UCSD-AML1 (cell line): ENCODE data around the gene BTBD16.

Experiments
- DNase-seq: peaks from one replicate; lab custom pipeline; 2025; ENCODE audit not compliant: unreplicated experiment; lab: John Stamatoyannopoulos, UW

The BTBD16 gene

DNA sequence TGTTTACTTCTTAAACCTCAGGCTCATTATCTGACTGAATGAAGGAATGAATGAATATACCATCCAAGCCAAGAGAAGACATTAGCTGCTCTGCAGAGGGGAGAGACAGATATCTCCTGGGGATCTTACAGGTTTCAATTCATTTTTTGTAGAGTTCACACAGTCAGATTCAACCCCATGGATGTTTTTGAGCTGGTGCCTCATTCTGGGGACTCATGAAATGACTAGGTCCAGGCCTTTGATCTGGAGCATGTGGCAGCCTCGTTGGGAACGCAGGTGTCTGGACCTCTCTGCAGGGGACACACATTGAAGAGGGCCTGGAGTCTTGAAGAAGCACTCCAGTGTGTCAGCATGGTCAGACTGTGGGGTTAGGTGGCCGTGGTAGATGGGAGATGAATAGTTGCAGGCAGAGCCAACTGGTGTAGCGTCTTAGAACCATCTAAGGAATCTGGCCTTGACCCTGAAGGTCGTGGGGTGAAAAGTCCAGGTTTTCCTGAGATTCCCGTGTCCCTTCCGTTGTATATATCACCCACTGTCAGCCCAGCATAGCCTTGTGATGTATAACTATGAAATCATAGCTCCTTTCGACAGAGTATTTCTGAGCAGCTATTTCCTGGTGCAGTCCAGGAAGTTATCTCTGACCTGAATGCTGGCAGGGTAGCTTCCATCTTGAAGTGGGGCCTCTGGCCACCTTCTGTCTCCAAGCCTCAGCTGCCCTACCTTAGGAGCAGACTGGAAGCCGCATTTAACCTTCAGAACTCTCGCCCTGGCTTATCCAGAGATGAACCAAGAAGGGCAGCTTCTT, 22.3 kb downstream of the BTBD16 start:
- DNase-seq = no peak

DNA sequence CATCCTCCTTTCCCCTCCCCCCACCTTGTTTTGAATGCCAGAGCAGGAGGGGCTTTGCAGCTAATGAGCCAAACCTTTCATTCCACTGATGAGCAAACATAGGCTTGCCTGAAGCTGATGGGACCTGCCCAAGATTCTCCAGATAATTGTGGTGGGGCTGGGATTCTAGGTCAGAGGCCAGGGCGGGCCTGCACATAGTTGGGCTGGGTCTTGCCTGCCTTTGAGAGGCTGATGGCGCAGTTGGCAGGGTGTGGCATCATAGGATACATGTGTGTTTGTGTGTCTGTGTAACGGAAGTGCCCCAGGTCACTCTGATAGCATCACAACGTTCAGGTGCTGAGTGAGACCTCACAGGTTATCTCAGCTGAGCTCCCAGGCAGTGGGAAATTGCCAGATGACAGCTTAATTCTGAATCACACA, 22.9 kb downstream of the BTBD16 start:
- DNase-seq = no peak

DNA sequence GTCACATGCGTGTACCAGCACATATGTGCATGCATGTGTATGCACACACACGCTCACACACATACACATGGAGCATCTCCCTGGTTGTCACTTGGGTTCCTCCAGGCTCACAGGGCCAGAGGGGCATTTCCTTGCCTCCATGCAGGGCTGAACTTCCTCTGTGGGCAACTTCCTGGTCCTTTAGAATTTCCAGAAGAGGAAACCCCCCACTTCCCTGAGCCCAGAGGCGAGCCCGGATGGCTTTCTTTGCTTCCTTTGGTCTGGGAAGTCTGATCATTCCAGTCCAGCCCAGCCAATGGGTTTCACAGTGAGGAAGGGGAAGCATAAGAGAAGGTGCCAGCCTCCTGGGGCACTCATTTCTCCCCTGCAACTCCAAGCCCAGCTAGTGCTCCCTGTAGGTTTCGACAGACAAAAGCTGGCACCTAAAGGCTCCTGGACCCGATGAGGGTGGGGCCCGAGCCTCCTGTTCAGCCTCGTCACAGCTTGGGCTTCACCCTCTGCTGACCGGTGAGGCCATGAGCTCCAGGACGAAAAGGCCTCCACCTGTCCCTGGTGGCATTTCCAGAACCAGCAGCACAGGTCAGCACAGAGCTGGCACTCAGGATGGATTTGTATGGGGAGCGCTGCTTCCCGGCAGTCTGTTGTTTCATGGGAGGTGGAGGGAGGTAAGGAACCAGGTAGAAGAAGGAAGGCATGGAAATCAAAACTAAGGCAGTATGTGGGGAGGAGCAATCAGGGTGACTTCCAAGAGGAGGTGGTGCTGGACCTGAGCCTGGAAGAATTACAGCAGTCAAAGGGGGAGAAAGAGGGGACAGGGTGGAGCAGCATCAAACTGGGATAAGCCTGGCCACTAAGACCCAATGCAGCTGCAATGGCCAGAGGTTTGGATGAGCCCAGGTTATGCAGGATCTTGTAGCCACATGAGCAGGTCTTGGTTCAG, 23.7 kb downstream of the BTBD16 start:
- no peak for DNase-seq

DNA sequence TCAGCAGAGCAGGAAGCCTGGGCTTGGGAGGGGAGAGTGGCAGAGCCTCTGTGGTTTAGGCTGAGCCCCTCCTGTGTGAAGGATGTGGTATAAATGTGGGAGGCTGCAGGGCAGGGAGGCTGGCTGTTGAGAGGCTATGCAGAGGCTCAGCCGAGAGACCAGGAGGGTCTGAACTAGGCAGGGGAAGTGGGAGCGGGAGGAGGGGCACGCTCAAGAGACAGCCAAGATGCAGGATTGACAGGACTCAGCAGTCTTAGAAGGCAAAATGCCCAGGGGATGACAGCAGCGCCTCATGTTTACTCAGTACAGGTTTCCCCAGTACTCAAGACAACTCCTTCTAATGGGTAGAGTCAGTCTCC, 24.3 kb downstream of the BTBD16 start:
- peak; percentile 41 for DNase-seq

DNA sequence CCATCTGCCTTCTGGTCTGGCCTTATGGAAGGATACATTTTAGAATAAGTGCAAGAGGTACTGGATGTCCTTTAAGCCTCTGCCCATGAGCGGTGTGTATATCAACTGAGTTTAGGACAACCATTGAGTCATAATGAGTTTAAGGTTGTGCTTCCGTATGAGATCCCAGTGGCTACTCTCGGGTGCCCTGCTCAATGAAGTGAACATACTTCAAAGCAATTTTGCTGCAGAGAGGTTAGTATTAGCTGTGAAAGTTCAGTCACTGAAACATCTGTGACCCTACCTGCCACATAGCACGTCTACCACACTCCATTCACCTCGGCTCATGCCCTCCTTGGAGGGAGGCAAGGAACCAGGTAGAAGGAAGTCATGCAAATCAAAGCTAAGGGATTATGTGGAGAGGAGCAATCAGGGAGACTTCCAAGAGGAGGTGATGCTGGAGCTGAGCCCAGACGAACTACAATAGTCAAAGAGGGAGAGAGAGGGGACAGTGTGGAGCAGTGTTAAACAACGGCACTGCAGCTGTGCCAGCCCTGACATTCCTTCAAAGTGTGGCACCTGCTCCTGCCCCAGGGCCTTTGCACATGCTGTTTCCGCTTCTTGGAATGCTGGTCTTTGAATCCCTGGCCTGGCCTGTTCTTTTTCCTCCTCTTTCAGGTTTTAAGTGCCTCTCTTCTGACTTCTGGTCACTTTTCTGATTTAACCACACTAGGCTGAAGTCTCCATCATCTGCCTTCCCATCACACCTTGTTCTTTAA, 25.4 kb downstream of the BTBD16 start:
- no peak for DNase-seq

DNA sequence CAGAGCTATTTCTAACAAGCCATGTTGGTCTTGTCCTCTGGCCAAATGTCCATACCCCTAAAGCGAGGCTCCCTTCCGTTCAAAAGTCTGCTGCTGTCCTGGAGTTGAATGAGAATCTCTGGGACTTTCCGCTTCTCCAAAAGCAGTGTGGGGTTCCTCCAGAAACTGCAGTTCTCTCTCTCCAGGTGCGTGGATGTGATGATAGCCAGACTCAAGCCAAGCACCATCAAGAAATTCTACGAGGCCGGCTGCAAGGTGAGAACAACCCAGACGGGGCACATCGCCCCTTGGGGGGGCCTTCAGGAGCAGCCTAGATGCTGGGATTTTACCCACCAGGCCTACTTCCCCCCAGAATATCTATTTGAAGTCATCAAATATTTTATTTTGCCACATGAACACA, 26.5 kb downstream of the BTBD16 start:
- DNase-seq = no peak

DNA sequence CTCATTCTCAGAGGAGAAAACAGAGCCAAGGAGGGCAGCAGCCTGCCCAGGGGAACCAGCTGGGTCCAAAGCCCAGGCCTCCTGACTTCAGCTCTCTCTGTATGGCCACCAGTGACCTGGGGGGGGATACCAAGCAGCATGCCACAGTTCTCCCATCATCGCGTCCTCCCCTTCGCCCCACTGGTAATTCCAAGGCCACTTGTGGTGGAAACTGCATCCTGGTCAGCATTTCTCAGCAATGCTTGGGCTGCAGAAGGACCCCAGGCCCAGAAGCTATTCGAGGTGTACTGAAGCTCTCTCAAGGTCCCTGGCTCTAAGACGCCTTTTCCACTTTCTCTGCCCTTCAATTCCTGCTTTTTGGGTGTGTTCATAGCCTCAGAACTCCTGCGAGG, 27.1 kb downstream of the BTBD16 start:
- DNase-seq = no peak

DNA sequence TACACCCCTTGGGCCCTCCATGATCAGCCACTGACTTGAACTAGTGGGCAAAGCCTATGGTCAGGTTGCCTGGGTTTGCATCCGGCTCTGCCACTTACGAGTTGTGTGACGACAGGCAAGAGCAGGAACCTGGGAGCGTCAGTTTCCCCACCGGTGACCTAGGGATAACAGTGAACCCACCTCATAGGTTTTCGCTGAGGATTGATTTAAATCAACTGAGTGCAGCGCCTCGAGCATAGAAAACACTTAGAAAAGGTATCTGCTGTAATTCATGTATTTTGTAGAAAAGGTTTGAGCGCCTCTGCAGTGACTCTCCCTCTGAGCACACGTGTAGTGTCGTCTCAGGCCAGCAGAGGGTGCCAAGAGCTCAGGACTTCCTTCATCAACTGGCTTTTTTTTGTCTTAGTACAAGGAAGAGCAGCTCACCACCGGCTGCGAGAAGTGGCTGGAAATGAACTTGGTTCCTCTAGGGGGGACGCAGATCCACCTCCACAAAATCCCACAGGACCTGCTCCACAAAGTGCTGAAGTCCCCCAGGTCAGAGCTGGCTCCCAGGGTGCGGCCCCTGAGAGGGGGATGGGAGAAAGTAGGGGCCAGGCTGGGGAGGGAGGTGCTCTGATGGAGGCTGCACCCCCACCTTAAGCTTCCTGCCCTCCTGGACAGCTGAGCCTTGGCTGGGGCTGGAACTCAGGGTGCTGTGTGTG, 27.7 kb downstream of the BTBD16 start:
- DNase-seq = peak; percentile 77

DNA sequence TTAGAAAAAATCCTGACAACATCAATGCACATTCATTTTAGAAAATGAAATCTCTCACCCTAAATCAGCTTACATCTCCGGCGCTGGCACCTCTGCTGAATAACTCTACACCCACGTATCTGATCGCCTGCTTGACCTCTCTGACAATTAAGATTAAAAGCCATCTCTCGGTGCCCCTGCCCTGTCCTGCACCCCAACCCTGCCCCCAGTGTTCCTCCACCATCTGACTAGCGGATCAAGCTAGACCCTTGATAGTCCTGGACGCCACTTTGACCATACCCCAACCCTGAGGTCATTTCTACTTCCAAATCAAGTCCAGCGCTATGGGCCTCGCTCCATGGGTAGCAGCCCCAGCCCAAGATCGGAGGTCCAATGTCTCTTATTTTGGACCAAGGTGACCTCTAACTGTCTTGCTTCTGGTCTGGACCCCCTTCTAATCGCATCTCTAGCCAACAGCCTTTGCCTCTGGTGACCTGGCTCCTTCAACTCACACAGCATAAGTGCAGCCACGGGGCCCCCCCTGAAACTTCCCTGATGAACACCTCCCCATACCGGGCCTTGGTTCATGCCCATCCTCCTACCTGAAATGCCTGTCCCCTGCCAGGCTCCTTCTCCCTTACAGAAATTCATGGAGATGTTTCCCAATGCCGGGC, 28.5 kb downstream of the BTBD16 start:
- DNase-seq = no peak

DNA sequence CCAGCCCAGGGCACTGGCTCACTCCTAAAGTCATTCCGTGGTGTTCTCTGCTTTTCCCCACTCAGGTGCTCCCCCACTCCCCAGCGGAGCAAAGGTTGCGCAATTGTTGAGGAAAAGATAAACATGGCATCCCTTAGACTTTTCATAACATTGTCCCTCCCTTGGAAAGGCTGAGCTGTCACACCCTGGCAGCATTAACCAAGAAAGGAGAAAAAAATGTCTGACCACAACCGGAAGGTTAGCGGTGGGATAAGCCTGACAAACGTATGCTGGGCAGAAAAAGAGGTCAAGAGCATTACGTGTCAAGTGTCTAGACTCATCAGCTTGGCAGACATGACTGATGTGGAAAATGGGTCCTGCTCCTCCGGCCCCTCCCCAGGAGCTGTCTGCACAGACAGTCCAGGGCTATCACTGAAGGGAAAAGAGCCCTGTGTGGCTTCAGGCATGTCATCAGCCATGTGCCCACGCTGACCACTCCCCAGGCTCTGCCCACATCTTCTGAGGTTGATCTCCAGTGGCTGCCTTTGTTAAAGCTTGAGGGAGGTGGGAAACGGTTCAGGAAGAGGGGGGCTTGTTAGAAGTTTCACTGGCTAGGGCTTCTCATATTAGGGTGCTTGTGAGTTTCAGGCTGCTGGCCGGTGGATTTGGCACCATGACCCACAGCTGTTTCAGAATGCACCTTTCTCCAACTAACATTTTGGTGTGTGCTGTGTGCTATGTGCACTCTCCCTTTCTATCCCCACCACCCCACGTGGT, 30.1 kb downstream of the BTBD16 start:
- no peak for DNase-seq

DNA sequence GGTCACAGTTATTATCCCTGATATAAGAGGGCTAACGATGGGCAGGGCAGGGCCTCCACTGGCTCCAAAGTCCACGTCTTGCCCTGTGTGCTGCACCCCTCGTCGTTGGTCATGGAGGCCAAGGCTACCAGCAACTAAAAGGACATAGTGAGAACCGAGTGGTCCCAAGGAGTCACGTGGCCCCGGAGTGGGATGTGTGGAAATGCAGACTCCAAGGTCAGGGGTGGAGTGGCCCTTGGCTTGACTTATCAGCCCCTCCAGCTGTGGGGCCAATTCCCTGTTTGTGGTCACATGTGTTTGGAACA, 30.7 kb downstream of the BTBD16 start:
- no peak for DNase-seq

DNA sequence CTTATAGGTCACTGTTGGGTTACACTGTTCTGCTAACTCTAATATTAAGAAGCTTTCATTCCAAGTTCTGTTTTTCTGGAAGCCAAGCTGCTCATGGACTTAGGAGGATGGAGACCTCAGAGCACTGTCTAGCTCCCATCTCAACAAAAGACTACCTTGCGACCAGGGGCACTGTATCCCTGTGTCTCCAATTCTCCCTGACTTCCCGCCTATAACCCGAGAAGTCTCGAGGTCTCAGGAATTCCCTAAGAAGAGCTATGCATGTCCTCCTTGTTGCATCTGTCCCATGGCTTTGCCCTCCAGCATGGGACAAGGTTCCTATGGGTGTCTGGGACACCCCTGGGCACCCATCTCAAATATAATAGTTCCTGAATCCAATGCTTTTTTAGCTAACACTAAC, 31.2 kb downstream of the BTBD16 start:
- DNase-seq = no peak

DNA sequence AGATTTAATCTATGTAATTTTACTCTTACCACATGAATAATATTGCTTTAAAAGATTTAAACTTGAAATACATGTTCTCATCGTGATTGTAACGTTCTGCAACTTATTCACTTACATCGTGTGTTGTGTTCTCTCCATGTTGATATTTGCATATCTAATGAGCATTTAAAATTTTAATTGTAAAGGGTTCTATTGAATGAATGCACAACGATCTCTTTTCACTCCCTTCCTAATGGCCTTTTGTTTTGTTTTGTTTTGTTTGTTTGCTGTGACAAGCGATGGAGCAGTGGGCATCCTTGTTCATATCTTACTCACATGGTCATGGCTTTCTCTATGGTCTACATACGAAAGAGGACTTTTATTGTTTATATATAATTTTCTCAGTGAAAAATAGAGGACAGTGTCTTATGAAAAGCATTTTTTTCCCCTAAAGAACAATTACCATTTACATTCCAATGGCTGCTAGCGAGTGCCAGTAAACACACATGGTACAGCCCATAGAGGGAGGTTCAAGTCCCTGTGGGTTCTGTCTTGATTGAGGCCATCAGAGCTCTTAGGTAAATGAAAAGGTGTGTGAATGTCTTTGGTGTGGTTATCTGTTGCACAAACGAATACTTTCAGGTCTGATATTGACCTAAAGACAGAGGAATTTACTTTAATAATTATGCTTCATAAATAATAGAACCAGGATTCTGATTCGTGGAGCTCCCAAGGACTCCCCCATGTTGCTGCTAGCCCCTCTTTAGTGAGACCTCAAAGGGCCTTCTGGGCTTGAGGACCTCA, 32.4 kb downstream of the BTBD16 start:
- no peak for DNase-seq

DNA sequence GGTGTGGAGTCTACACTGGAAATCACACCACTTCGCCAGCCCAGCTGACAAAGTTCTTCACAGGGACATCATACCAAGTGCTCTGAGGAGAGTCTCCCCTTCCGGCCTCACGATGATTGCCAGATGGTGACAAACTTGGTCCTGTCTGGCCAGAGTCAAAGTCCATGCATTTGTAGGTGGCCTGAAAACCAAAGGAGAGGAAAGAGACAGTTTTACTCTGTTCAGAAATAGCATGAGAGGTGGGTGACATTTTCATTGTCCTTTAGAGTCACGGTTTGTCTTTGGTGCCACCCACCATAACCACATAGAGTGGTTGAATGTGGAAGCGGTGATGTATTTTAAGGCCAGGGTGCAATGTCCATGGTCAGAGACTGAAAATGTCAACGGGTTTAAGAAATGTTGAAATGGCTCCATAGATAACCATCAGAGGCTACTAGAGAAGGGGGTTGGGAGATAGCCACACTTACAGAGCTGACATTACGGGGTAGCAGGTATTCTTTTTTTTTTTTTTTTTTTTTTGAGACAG, 33.0 kb downstream of the BTBD16 start:
- DNase-seq = no peak

DNA sequence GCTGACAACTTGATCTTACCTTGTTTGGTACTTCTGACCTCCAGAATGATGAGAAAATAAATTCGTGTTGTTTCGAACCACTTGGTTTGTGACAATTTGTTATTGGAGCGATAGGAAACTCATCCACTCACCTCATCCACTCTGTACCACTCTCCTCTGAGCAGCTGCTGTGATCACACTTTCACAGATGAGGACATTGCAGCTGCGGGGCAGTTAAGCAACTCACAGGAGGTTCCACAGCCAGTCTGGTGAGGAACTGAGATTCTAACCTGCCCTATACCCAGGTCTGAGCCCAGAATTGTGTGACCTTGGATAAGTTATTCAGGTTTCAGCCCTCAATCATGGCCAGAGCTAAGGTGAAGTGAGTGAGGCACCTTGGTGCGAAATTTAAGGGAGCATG, 35.2 kb downstream of the BTBD16 start:
- no peak for DNase-seq

DNA sequence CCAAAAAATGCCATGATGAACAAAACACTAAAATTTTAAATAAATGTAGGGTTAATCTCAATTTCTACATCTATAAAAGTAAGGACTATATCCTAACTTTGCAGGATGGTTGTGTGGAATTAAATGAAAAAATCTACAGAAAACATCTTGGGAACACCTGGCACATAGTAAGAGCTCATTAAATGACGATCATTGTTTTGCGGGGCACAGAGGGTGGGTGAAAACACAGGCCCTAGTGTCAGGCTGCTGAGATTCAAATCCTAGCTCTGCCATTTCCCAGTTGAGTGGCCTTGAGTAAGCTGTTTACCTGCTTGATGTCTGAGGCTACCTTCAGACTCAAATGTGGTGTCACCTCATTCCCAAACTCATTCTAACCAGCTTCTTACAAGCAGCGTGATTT, 35.6 kb downstream of the BTBD16 start:
- no peak for DNase-seq

DNA sequence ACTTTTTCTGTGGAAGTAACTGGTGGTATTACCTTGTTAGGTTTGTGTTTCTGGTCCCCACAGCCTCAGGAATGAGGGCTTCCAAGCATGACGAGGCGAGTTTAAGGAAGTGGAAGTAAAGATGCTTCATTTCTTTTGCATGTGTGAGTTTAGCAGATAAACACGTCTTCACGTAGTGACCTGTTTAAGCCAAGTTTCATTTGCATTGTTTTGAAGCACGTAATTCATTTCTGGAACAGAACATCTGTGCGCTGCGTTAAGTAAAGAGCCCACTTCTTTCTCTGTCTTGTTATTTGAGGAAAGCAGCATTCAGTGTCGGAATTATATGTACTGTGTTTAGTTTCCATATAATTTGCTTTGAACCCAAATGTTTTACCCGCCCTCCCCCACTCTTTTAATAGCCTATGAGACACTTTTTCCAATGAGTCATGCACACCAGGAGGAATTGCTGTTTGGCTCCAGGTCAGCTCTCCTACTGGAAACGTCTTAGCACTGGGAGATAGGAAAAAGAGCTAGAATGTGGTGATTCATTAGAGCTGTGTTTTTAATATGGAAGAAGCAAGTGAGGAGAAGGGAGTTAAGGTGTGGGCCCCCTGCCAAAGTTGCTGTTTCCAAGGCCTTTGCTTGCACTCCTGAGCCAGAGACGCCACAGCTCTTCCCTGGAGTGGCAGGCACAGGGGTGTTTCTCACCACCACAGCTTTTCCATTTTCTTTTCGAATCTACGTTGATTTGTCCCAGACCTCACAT, 36.7 kb downstream of the BTBD16 start:
- DNase-seq = no peak
